Suprapubic skin (tissue), 4 donors: ENCODE results near the gene ZNF8. TPM values are rescaled to one million over a fixed set of nuclear protein-coding genes. Genes with fewer than 3 reads are reported as not detected.
"Not testable (repeated sequence)": the region's sequence is repeated elsewhere in the genome, so short reads cannot be mapped to it uniquely, and the experiment has no call there.

ENCODE experiments used
- DNase-seq, 2 donors: peaks; one replicate each; pipeline ENCODE4 v3.0.0-alpha.2; 2019; ENCODE audit warnings: low spot score in 2 of 2
- H3K27ac ChIP-seq: fragments of 200-600 bp; sonication (generic); one replicate; pipeline ENCODE4 v1.5.1; 2019
- H3K27me3 ChIP-seq: fragments of 200-600 bp; sonication (generic); one replicate; pipeline ENCODE4 v1.5.1; 2019
- H3K36me3 ChIP-seq: fragments of 200-600 bp; sonication (generic); one replicate; pipeline ENCODE4 v1.5.1; 2019
- H3K4me1 ChIP-seq: fragments of 200-600 bp; sonication (generic); one replicate; pipeline ENCODE4 v1.5.1; 2019
- H3K4me3 ChIP-seq: fragments of 200-600 bp; sonication (generic); one replicate; pipeline ENCODE4 v1.5.1; 2019; ENCODE audit warnings: mild to moderate bottlenecking
- H3K9me3 ChIP-seq: fragments of 200-600 bp; sonication (generic); one replicate; pipeline ENCODE4 v1.5.1; 2019
- EP300 ChIP-seq: sonication (generic); formaldehyde crosslinking; IDR thresholded peaks from one replicate; pipeline ENCODE4 v1.6.1; 2017; ENCODE audit warnings: antibody characterized with exemption
- POLR2A ChIP-seq, 2 donors: fragments of 450-650 bp; IDR thresholded peaks; one replicate each; pipeline ENCODE4 v1.6.1; 2017; ENCODE audit warnings: antibody characterized with exemption in 2 of 2, mild to moderate bottlenecking in 2 of 2, moderate library complexity in 2 of 2
- POLR2AphosphoS5 ChIP-seq, 3 donors: sonication (generic); formaldehyde crosslinking; IDR thresholded peaks; one replicate each; pipeline ENCODE4 v1.6.1; 2017; ENCODE audit warnings: antibody characterized with exemption in 3 of 3
- WGBS: methylation state at CpG from one replicate; pipeline ENCODE4 v1.1.5; 2018; 5-methylcytosine and 5-hydroxymethylcytosine counted together
- total RNA-seq, 4 donors: library from RNA; depleted of rRNA; stranded (reverse); fragments of >200 nt; gene quantifications; one replicate each; pipeline ENCODE4 v1.1.0, GENCODE V29; 2016
- TF ChIP-seq, protein P1 (sequence below), 2 donors: fragments of 200-600 bp in 1 of 2; fragments of 450-650 bp in 1 of 2; sonication (generic) in 1 of 2; IDR thresholded peaks; one replicate each; pipeline ENCODE4 v1.5.1; 2016 to 2019; ENCODE audit warnings: antibody characterized with exemption in 2 of 2, mild to moderate bottlenecking in 1 of 2, moderate library complexity in 1 of 2

ZNF8 gene
- total RNA-seq, 4 donors from 2014 or later: 8.3 to 15.6 (median 8.7) TPM

DNA sequence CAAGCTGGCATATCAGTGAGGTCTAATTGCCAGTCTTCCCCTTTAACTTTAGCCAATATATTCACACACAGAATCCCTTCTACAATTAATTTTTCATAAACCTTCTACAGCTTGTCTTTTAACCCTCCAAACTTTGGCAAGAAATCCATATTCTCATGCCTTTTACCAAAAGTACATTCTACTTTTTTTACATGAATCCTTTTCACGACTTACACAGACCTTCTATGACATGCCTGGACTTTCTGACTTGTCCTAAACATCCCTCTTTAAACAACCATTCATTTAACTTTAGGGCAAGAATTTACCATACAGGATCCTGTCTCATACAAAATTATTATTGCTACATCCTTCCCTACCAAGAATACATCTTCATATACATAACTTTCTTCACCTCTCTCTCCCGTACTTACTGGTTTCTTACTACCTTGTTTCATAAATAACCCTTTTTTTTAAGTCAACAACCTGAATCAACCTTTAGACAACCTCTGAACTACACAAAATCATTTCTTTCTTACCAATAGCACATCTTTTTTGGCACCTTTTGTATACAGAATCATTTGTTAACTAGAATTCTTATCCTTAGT lies 26.6 kb upstream of the ZNF8 start:
- no peaks in the 10 kb centered on the region for H3K4me1 ChIP-seq
- DNase-seq: no peak
- H3K9me3 ChIP-seq: peaks cover 64% of the 10 kb centered on the region
- WGBS: 100% methylated on average over 2 of the region's 2 CpGs
- no peak overlapping the region for H3K4me3 ChIP-seq
- no peak overlapping the region for H3K27ac ChIP-seq
- H3K36me3 ChIP-seq: peaks cover 96% of the 10 kb centered on the region
- TF ChIP-seq, protein P1, sequence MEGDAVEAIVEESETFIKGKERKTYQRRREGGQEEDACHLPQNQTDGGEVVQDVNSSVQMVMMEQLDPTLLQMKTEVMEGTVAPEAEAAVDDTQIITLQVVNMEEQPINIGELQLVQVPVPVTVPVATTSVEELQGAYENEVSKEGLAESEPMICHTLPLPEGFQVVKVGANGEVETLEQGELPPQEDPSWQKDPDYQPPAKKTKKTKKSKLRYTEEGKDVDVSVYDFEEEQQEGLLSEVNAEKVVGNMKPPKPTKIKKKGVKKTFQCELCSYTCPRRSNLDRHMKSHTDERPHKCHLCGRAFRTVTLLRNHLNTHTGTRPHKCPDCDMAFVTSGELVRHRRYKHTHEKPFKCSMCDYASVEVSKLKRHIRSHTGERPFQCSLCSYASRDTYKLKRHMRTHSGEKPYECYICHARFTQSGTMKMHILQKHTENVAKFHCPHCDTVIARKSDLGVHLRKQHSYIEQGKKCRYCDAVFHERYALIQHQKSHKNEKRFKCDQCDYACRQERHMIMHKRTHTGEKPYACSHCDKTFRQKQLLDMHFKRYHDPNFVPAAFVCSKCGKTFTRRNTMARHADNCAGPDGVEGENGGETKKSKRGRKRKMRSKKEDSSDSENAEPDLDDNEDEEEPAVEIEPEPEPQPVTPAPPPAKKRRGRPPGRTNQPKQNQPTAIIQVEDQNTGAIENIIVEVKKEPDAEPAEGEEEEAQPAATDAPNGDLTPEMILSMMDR (IDR thresholded peaks at IDR 0.05): no peak
- TF ChIP-seq POLR2AphosphoS5 (IDR thresholded peaks at IDR 0.05) (no peak), EP300 (no peak), POLR2A (IDR thresholded peaks at IDR 0.05) (no peak)
- H3K27me3 ChIP-seq: no peaks in the 10 kb centered on the region

DNA sequence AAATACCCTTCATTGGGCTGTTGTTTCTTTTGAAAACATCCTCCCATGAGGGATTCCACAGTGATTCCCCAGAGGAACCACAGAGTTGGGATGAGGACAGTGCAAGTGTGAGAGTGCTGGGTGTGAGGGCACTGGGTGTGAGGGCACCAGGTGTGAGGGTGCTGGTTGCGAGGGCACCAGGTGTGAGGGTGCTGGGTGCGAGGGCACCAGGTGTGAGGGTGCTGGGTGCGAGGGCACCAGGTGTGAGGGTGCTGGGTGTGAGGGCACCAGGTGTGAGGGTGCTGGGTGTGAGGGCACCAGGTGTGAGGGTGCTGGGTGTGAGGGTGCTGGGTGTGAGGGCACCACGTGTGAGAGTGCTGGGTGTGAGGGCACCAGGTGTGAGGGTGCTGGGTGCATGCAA lies 20.5 kb upstream of the ZNF8 start:
- DNase-seq, H3K27me3 ChIP-seq, H3K4me3 ChIP-seq, H3K4me1 ChIP-seq, H3K27ac ChIP-seq: not testable (repeated sequence)
- Histone ChIP-seq H3K36me3 (peaks cover 97% of the 10 kb centered on the region), H3K9me3 (peaks cover 95% of the 10 kb centered on the region)
- WGBS: 70% methylated on average over 4 of the region's 4 CpGs

DNA sequence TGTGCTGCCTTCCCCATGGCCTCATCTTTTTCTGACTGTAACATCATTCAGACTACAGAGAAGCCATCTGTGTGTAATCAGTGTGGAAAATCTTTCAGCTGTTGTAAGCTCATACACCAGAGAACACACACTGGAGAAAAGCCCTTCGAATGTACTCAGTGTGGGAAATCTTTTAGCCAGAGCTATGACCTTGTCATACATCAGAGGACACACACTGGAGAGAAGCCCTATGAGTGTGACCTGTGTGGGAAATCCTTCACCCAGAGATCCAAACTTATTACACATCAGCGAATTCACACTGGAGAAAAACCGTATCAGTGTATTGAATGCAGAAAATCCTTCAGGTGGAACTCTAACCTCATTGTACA lies 17.2 kb upstream of the ZNF8 start:
- H3K4me3 ChIP-seq: no peak overlapping the region
- H3K27ac ChIP-seq: no peak overlapping the region
- H3K9me3 ChIP-seq: peaks cover 91% of the 10 kb centered on the region
- 100% methylated on average over 3 of the region's 3 CpGs for WGBS
- no peak for TF ChIP-seq EP300
- TF ChIP-seq, protein P1 (IDR thresholded peaks at IDR 0.05): no peak
- no peak for TF ChIP-seq POLR2A (IDR thresholded peaks at IDR 0.05)
- TF ChIP-seq POLR2AphosphoS5 (IDR thresholded peaks at IDR 0.05): no peak
- H3K4me1 ChIP-seq: no peaks in the 10 kb centered on the region
- DNase-seq: no peak
- no peaks in the 10 kb centered on the region for H3K27me3 ChIP-seq
- H3K36me3 ChIP-seq: peaks cover 92% of the 10 kb centered on the region

DNA sequence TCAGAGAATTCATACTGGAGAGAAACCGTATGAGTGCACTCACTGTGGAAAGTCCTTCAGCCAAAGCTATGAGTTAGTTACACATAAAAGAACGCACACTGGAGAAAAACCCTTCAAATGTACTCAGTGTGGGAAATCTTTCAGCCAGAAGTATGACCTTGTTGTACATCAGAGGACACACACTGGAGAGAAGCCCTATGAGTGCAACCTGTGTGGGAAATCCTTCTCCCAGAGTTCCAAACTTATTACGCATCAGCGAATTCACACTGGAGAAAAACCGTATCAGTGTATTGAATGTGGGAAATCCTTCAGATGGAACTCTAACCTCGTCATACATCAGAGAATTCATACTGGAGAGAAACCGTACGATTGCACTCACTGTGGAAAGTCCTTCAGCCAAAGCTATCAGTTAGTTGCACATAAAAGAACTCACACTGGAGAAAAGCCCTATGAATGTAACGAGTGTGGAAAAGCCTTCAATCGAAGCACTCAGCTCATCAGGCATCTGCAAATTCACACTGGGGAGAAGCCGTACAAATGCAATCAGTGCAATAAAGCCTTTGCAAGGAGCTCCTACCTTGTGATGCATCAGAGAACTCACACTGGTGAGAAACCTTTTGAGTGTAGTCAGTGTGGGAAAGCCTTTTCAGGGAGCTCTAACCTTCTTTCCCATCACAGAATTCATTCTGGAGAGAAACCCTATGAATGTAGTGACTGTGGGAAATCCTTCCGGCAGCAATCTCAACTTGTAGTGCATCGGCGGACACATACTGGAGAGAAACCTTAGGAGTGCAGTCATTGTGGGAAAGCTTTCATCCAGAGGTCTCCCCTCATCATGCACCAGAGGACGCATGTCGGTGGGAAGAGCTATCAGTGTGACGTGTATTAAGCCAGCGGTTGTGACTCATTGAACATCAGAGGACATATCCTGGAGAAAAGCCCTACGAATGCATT lies 16.5 kb upstream of the ZNF8 start:
- no peak for DNase-seq
- TF ChIP-seq, protein P1 (IDR thresholded peaks at IDR 0.05): no peak
- TF ChIP-seq EP300 (no peak), POLR2A (IDR thresholded peaks at IDR 0.05) (no peak), POLR2AphosphoS5 (IDR thresholded peaks at IDR 0.05) (no peak)
- no peak overlapping the region for H3K27ac ChIP-seq
- no peak overlapping the region for H3K4me3 ChIP-seq
- H3K36me3 ChIP-seq: peaks cover 92% of the 10 kb centered on the region
- H3K27me3 ChIP-seq: no peaks in the 10 kb centered on the region
- peaks cover 92% of the 10 kb centered on the region for H3K9me3 ChIP-seq
- WGBS: 98% methylated on average over 19 of the region's 19 CpGs
- H3K4me1 ChIP-seq: no peaks in the 10 kb centered on the region

DNA sequence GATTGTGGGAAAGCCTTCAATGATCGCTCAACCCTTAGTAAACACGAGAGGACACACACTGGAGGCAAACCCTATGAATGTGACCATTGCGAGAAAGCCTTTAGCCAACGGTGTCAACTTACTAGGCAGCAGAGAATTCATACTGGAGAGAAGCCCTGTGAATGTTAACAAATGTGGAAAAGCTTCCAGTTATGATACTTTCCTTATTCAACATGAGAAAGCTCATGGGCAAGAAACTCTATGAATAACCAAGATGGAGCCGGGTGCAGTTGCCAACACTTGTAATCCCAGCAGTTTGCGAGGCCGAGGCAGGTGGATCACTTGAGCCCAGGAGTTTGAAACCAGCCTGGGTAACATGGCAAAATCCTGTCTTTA lies 15.8 kb upstream of the ZNF8 start:
- DNase-seq: no peak
- WGBS: 93% methylated on average over 7 of the region's 7 CpGs
- Histone ChIP-seq H3K36me3 (peaks cover 85% of the 10 kb centered on the region), H3K4me1 (no peaks in the 10 kb centered on the region), H3K27me3 (no peaks in the 10 kb centered on the region), H3K27ac (no peak overlapping the region), H3K9me3 (peaks cover 91% of the 10 kb centered on the region), H3K4me3 (no peak overlapping the region)
- TF ChIP-seq POLR2AphosphoS5 (IDR thresholded peaks at IDR 0.05) (no peak), POLR2A (IDR thresholded peaks at IDR 0.05) (no peak), EP300 (no peak)
- TF ChIP-seq, protein P1 (IDR thresholded peaks at IDR 0.05): no peak
